ENCODE results near the gene OXTR. TPM values are rescaled to one million over a fixed set of nuclear protein-coding genes. Genes with fewer than 3 reads are reported as not detected.

OXTR gene
- total and polyA plus RNA-seq, 2 of the 4 experiments (the other 2 are of a cell fraction): 42.8 to 56.1 TPM

DNA sequence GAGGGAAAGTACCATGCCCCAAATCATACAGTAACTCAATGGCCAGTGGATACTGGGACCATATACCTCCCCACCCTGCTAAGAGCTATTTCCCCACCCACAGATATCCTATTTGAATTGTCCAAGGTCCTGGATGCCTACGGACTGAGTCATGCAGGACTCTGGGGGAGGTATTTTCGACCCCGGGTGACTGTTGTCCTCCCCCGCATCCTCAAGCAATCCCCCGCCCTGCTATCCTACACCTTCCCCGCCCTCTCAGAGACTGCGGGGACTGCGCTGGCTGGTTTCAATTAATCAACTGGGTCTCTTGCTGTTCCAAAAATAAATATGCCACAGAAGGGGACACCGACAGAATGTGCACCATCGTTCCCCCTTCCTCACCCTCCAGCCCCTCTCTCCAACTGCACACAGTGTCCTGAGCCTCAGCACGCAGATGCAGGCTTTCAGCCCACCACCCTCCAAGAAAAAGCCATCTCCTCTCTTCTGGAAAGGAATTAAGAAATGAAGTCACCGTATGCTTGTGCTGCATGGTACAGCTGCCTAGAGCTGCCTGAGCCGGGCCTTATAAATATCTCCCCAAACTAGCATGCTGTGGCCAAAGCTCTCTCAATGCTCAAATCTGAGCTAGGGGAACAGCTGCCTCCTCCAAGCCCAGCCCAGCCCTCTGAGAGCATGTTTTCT, 27.7 kb downstream of the OXTR start:
- Histone ChIP-seq H3K56ac (ENCODE audit: extremely low read depth, insufficient read depth, low read length) (peak overlapping the region; percentile 67; the same call in 1 of the 2 replicates), H3K9me1 (ENCODE audit: insufficient read depth, low read length) (peaks cover 21% of the 10 kb centered on the region), H3K4me3 (ENCODE audit: insufficient read depth, low read depth, low read length) (no peak overlapping the region), H2AK5ac (ENCODE audit: low read depth, low read length) (0 out of 2 replicates have a peak overlapping the region, but pooled peaks have one; percentile 27), H2BK120ac (ENCODE audit: low read depth, low read length) (peak overlapping the region; percentile 93), H3K18ac (ENCODE audit: low read depth, low read length) (no peak overlapping the region), H2BK5ac (ENCODE audit: low read depth, low read length, poor library complexity, severe bottlenecking) (peak overlapping the region; percentile 53), H2AFZ (replicated peaks; ENCODE audit: low read length, poor library complexity) (peak overlapping the region; percentile 87), H2BK15ac (ENCODE audit: low read depth, low read length) (peak overlapping the region; percentile 70; the same call in 1 of the 3 replicates), H3K79me1 (ENCODE audit: low read depth in 1 of 2, low read length in 2 of 2) (no peaks in the 10 kb centered on the region), H3K4me2 (ENCODE audit: low read depth, low read length) (peak overlapping the region; percentile 84), H4K8ac (ENCODE audit: low read depth in 2 of 2, low read length in 2 of 2) (peak overlapping the region; percentile 22 to 74), H3K14ac (replicated peaks; ENCODE audit: low read depth, low read length) (peak overlapping the region; percentile 18), H2BK20ac (ENCODE audit: low read depth, low read length) (peak overlapping the region; percentile 75), H3K4me1 (ENCODE audit: control insufficient read depth, insufficient read depth, low read length) (peaks cover 17% of the 10 kb centered on the region), H3K23ac (ENCODE audit: low read depth, low read length) (peak overlapping the region; percentile 47), H4K5ac (ENCODE audit: low read depth, low read length) (no peak overlapping the region; the same call in 1 of the 2 replicates), H4K91ac (ENCODE audit: insufficient read depth, low read depth, low read length) (peak overlapping the region; percentile 73), H2AK9ac (replicated peaks; ENCODE audit: low read depth, low read length, poor library complexity) (peak overlapping the region; percentile 4), H3K9ac (ENCODE audit: low read depth, low read length) (no peak overlapping the region), H3K4ac (ENCODE audit: low read depth, low read length) (peak overlapping the region; percentile 82), H3K27me3 (ENCODE audit: control insufficient read depth, insufficient read depth, low read length) (no peaks in the 10 kb centered on the region), H3K9me3 (ENCODE audit: control insufficient read depth, insufficient read depth, low read length) (no peaks in the 10 kb centered on the region), H4K20me1 (ENCODE audit: insufficient read depth, low read length) (no peaks in the 10 kb centered on the region), H3K36me3 (ENCODE audit: control insufficient read depth, insufficient read depth, low read length) (no peaks in the 10 kb centered on the region), H3K27ac (ENCODE audit: insufficient read depth, low read length) (peak overlapping the region; percentile 2; the same call in 1 of the 2 replicates)
- TF ChIP-seq SMC3 (IDR thresholded peaks at IDR 0.05; ENCODE audit: low read depth, low read length) (no peak), CEBPB (IDR thresholded peaks at IDR 0.05; ENCODE audit: low read depth, low read length) (no peak), FOS (IDR thresholded peaks at IDR 0.05; ENCODE audit: low read depth, low read length) (peak; percentile 51), MAZ (IDR thresholded peaks at IDR 0.05; ENCODE audit: borderline replicate concordance, low read depth, low read length) (peak; percentile 23; the same call in 1 of the 2 replicates), ELK1 (IDR thresholded peaks at IDR 0.05; ENCODE audit: borderline replicate concordance, low read depth, low read length) (no peak), MXI1 (IDR thresholded peaks at IDR 0.05; ENCODE audit: borderline replicate concordance, low read depth, low read length) (no peak), RFX5 (IDR thresholded peaks at IDR 0.05; ENCODE audit: low read depth, low read length) (no peak), CHD1 (IDR thresholded peaks at IDR 0.05; ENCODE audit: low read depth, low read length) (no peak), CTCF (conservative IDR thresholded peaks at IDR 0.05; ENCODE audit: low read depth, low read length) (no peak), POLR2A (IDR thresholded peaks at IDR 0.05; ENCODE audit: low read depth, low read length) (no peak)
- intact Hi-C loops (cut with micrococcal nuclease) (no loop called here), dilution Hi-C loops (cut with HindIII; ENCODE audit: low sequenced_read_pairs, unreplicated experiment) (no loop called here), in situ Hi-C loops (cut with MboI; ENCODE audit: low sequenced_read_pairs) (loop anchor here (25.0 kb wide), 1 partner anchor 304 kb away; no protein-coding TSS in a partner anchor)
- ATAC-seq (ENCODE audit: low read depth): peak; percentile 82
- CTCF ChIA-PET: interaction anchor here (0.7 kb wide), 2 partner anchors 28 to 97 kb away, joined by 3 read pairs; no protein-coding TSS in a partner anchor
- peak; percentile 86 for DNase-seq
- WGBS, 2 experiments (ENCODE audit: extremely low coverage in 2 of 2, insufficient read length in 1 of 2): 4% methylated on average over 4 of the region's 13 CpGs; no CpG with 5 or more reads in 1 of the 2 experiments
- POLR2A ChIA-PET (ENCODE audit: unreplicated experiment): interaction anchor here (1.0 kb wide), 1 partner anchor 147 kb away, joined by 3 read pairs; no protein-coding TSS in a partner anchor
- no TSS peak for BruUV-seq (replicated peaks)

Data from IMR-90 (cell line).